T-cell (primary cell): Measurements from ENCODE around the gene SCRT2. TPM values are rescaled to one million over a fixed set of nuclear protein-coding genes. Genes with fewer than 3 reads are reported as not detected.

ENCODE experiments used
- ATAC-seq, 4 experiments: fragments of 200-7000 bp in 3 of 4; fragments of 150-1000 bp in 1 of 4; cut with Tn5 transposase; replicated peaks in 1 of 4; 1 replicate in 3 of 4; 2 replicates in 1 of 4; pipeline ENCODE4 v1.10.0; 2021; ENCODE audit warnings: moderate library complexity in 3 of 4, mild to moderate bottlenecking in 2 of 4, moderate number of reproducible peaks in 1 of 4
- CTCF ChIA-PET, 2 donors: fragments of 300-600 bp; sonication (Branson Sonifier 250); formaldehyde crosslinking; loops; one replicate each; lab custom pipeline; 2022; ENCODE audit warnings: antibody characterized with exemption in 2 of 2; lab: Charles Lee
- POLR2A ChIA-PET, 2 donors: fragments of 300-600 bp; sonication (Branson Sonifier 250); formaldehyde crosslinking; loops; one replicate each; lab custom pipeline; 2022; ENCODE audit warnings: antibody characterized with exemption in 2 of 2; lab: Charles Lee
- DNase-seq, 35 experiments: peaks; one replicate each; pipeline versions ENCODE4 v3.0.0 to v3.0.0-alpha.2; 2013 to 2023
- H3K27ac ChIP-seq: one replicate; pipeline ENCODE4 v1.5.1; 2013; ENCODE audit warnings: low read length
- H3K27me3 ChIP-seq, 2 experiments: replicated peaks in 1 of 2; 1 replicate in 1 of 2; 2 replicates in 1 of 2; pipeline versions ENCODE4 v1.6.1 to v1.7.0; 2013; ENCODE audit warnings: low read length in 1 of 2, mixed read lengths in 1 of 2; ENCODE audit not compliant: control insufficient read depth in 2 of 2, insufficient read depth in 2 of 2; ENCODE audit errors: extremely low read depth in 1 of 2
- H3K36me3 ChIP-seq, 2 donors: 1 replicate in 1 of 2; 2 replicates in 1 of 2; pipeline versions ENCODE4 v1.6.1 to v1.7.0; 2013; ENCODE audit warnings: low read length in 1 of 2; ENCODE audit not compliant: control insufficient read depth in 2 of 2, insufficient read depth in 1 of 2; ENCODE audit errors: extremely low read depth in 1 of 2
- H3K4me1 ChIP-seq, 2 experiments: 1 replicate in 1 of 2; 2 replicates in 1 of 2; pipeline versions ENCODE4 v1.6.1 to v1.7.0; 2013; ENCODE audit warnings: low read length in 2 of 2, mixed read lengths in 1 of 2; ENCODE audit not compliant: insufficient read depth in 2 of 2, control insufficient read depth in 1 of 2; ENCODE audit errors: extremely low read depth in 1 of 2
- H3K4me3 ChIP-seq, 2 donors: 1 replicate in 1 of 2; 2 replicates in 1 of 2; pipeline versions ENCODE4 v1.5.1 to v1.7.0; 2013; ENCODE audit warnings: mild to moderate bottlenecking in 2 of 2, low read length in 1 of 2, moderate library complexity in 1 of 2; ENCODE audit not compliant: control insufficient read depth in 1 of 2; ENCODE audit errors: extremely low read depth in 1 of 2
- H3K9me3 ChIP-seq: 2 replicates; pipeline ENCODE4 v1.7.0; 2013
- H3K27ac Mint-ChIP-seq, 2 donors: one replicate each; pipeline ENCODE4 v1.8.0; 2020 to 2021; ENCODE audit warnings: mild to moderate bottlenecking in 2 of 2, mixed read lengths in 2 of 2
- H3K27me3 Mint-ChIP-seq, 2 donors: one replicate each; pipeline ENCODE4 v1.8.0; 2021 to 2022; ENCODE audit warnings: mixed read lengths in 2 of 2
- H3K36me3 Mint-ChIP-seq: one replicate; pipeline ENCODE4 v1.8.0; 2021; ENCODE audit warnings: mixed read lengths
- H3K4me1 Mint-ChIP-seq, 3 donors: one replicate each; pipeline ENCODE4 v1.8.0; 2020 to 2022; ENCODE audit warnings: mixed read lengths in 3 of 3, mild to moderate bottlenecking in 1 of 3
- H3K4me3 Mint-ChIP-seq, 3 donors: one replicate each; pipeline ENCODE4 v1.8.0; 2020 to 2022; ENCODE audit warnings: mild to moderate bottlenecking in 3 of 3, mixed read lengths in 3 of 3, moderate library complexity in 3 of 3
- H3K9me3 Mint-ChIP-seq, 3 donors: one replicate each; pipeline ENCODE4 v1.8.0; 2020 to 2022; ENCODE audit warnings: mixed read lengths in 3 of 3
- WGBS: methylation state at CpG from one replicate; pipeline ENCODE4 v1.1.5; 2013; ENCODE audit warnings: missing lambda C conversion rate; ENCODE audit not compliant: insufficient coverage; 5-methylcytosine and 5-hydroxymethylcytosine counted together
- total RNA-seq, 35 experiments: library from RNA in 6 of 35; stranded (reverse) in 6 of 35; fragments of 120-200 nt in 1 of 35; gene quantifications; one replicate each; pipeline versions ENCODE4 v1.2.1 to v1.2.4 and lab custom pipeline; 2013 to 2026

Gene SCRT2
- total RNA-seq, 5 donors from 2014 or later (not counting 1 experiment from before 2014, with no cell fraction given), result not detected

- Histone ChIP-seq H3K27me3 (peaks cover 4 to 31% of the 10 kb centered on the region in 2 experiments), H3K4me3 (no peak overlapping the region), H3K36me3 (no peaks in the 10 kb centered on the region), H3K27ac (no peak overlapping the region), H3K4me1 (no peaks in the 10 kb centered on the region), H3K9me3 (no peaks in the 10 kb centered on the region)
- DNase-seq, result no peak
- ATAC-seq, result no peak
- H3K36me3 Mint-ChIP-seq, result no peaks in the 10 kb centered on the region
- CTCF ChIA-PET, result no interaction called here
- H3K4me3 Mint-ChIP-seq, result no peak overlapping the region
- WGBS, result 17% methylated on average over 50 of the region's 65 CpGs
- peaks cover 37 to 46% of the 10 kb centered on the region in 2 donors for H3K27me3 Mint-ChIP-seq
- peaks cover 2 to 5% (median 4%) of the 10 kb centered on the region in 3 donors for H3K4me1 Mint-ChIP-seq
- H3K9me3 Mint-ChIP-seq, result peaks cover 0 to 9% (median 0%) of the 10 kb centered on the region in 3 donors
- POLR2A ChIA-PET, result no interaction called here
- H3K27ac Mint-ChIP-seq, result no peak overlapping the region
Measured at GRCh38 chr20:709991-710779, 34.6 kb upstream of the SCRT2 start.

DNA sequence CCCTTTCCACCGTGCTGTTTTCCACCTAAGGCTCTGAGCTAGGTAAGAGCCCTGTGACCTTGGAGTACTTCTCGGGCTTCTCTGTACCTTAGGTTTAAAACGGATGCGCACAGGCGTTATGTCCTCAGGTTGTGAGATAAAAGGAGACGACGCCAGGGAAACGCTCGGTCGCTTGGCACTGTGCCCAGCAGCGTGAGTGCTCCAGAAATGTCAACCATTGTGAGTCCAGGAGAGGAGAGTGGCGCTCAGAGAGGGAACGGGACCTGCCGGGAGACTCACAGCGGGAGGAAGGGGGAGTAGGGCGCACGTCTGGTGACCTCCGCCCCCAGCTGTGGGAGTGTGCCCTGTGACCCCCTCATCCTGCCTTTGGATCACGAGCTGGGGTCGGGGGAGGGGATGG, 33.8 kb upstream of the SCRT2 start:
- no peak overlapping the region for H3K27ac Mint-ChIP-seq
- H3K27me3 ChIP-seq, result peaks cover 4 to 31% of the 10 kb centered on the region in 2 experiments
- H3K9me3 ChIP-seq, result no peaks in the 10 kb centered on the region
- no peaks in the 10 kb centered on the region for H3K36me3 Mint-ChIP-seq
- ATAC-seq, result no peak
- peaks cover 0 to 9% (median 0%) of the 10 kb centered on the region in 3 donors for H3K9me3 Mint-ChIP-seq
- H3K4me3 Mint-ChIP-seq, result peak overlapping the region in 1 of 3 donors; percentile 22
- H3K4me1 ChIP-seq, result no peaks in the 10 kb centered on the region
- no peak overlapping the region for H3K4me3 ChIP-seq
- H3K4me1 Mint-ChIP-seq, result peaks cover 2 to 5% (median 4%) of the 10 kb centered on the region in 3 donors
- peaks cover 37 to 46% of the 10 kb centered on the region in 2 donors for H3K27me3 Mint-ChIP-seq
- no peak overlapping the region for H3K27ac ChIP-seq
- no peak for DNase-seq
- WGBS, result 54% methylated on average over 17 of the region's 20 CpGs
- ChIA-PET POLR2A (no interaction called here), CTCF (no interaction called here)
- H3K36me3 ChIP-seq, result no peaks in the 10 kb centered on the region

GRCh38 chr20:708956-709355, 33.4 kb upstream of the SCRT2 start:
- no peak overlapping the region for H3K4me3 ChIP-seq
- no peaks in the 10 kb centered on the region for H3K36me3 ChIP-seq
- WGBS, result 17% methylated on average over 1 of the region's 2 CpGs
- Mint-ChIP-seq H3K4me3 (no peak overlapping the region), H3K36me3 (no peaks in the 10 kb centered on the region), H3K27ac (no peak overlapping the region), H3K4me1 (peaks cover 2 to 5% (median 4%) of the 10 kb centered on the region in 3 donors), H3K27me3 (peaks cover 37 to 46% of the 10 kb centered on the region in 2 donors), H3K9me3 (peaks cover 0 to 9% (median 0%) of the 10 kb centered on the region in 3 donors)
- DNase-seq, result no peak
- peaks cover 4 to 35% of the 10 kb centered on the region in 2 experiments for H3K27me3 ChIP-seq
- ChIA-PET POLR2A (no interaction called here), CTCF (no interaction called here)
- no peaks in the 10 kb centered on the region for H3K4me1 ChIP-seq
- ATAC-seq, result no peak
- H3K9me3 ChIP-seq, result no peaks in the 10 kb centered on the region
- no peak overlapping the region for H3K27ac ChIP-seq

DNA sequence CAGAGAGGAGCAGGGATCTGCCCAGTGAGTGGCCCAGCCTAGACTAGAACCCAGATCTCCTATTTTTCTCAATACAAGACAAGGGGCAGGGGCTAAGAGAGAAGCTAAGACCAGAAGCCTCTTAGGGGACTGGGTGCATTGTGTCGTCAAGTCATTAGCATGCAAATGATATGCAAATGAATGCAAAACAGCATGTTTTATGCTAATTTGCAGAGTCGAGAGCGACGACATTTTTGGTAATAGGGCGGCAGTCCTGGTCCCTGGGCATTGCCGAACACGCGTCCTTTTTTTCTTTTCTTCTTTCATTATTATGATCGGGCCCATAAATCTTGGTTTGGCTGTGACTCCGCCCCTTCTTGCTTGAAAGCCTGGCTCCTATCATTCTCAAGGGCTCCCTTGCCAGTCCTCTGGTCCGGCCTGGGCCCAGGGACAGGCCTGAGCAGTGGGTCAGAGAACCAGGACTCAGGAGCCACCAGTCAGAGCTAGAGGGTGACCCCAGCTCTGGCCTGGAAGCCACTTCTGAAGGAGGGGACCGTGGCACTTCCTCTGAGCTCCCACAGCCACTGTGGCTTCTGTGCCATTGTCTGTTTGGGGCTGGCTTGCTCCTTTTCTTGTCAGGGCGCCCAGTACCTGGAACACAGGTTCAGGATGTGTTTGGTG, 32.0 kb upstream of the SCRT2 start:
- WGBS, result 88% methylated on average over 13 of the region's 13 CpGs
- H3K27me3 Mint-ChIP-seq, result peaks cover 30 to 41% of the 10 kb centered on the region in 2 donors

DNA sequence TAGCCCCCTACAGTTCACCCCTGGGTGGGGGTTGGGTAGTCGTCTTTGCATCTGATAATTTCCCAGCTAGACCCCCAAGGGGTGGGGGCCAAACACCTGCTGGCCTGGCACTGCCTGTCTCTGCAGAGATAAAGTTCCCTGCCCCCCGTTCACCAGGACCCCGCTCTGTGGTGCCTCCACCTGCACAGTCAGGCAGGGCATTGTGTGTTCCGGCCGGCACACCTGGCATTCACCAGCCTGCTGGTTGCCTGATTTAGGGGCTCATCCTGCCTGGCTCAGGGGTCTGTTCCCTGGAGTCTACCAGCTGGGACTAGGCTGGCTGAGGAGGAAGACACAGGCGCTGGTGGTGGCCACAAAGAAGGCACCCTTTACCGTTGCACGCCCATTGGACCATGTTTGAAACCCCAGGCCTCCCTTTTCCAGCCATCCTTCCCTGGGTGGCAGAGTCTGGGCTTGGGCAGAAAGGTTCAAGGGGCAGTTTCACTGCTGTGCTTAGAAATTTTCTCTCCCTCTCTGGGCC, 30.8 kb upstream of the SCRT2 start:
- H3K27ac ChIP-seq, result no peak overlapping the region
- ATAC-seq, result no peak
- no peak for DNase-seq
- CTCF ChIA-PET, result no interaction called here
- POLR2A ChIA-PET, result no interaction called here
- H3K4me3 ChIP-seq, result no peak overlapping the region
- H3K4me1 ChIP-seq, result no peaks in the 10 kb centered on the region
- Mint-ChIP-seq H3K27me3 (peaks cover 23 to 40% of the 10 kb centered on the region in 2 donors), H3K9me3 (peaks cover 0 to 5% (median 0%) of the 10 kb centered on the region in 3 donors), H3K27ac (no peak overlapping the region), H3K4me1 (peaks cover 2 to 5% (median 4%) of the 10 kb centered on the region in 3 donors), H3K4me3 (no peak overlapping the region), H3K36me3 (no peaks in the 10 kb centered on the region)
- H3K36me3 ChIP-seq, result no peaks in the 10 kb centered on the region
- WGBS, result 84% methylated on average over 7 of the region's 8 CpGs
- peaks cover 2 to 39% of the 10 kb centered on the region in 2 experiments for H3K27me3 ChIP-seq
- no peaks in the 10 kb centered on the region for H3K9me3 ChIP-seq

More for the DNA sequence above, 32.0 kb upstream of the SCRT2 start:
- Histone ChIP-seq H3K27ac (no peak overlapping the region), H3K36me3 (no peaks in the 10 kb centered on the region), H3K4me3 (no peak overlapping the region), H3K4me1 (no peaks in the 10 kb centered on the region), H3K27me3 (peaks cover 4 to 38% of the 10 kb centered on the region in 2 experiments), H3K9me3 (no peaks in the 10 kb centered on the region)
- Mint-ChIP-seq H3K4me3 (no peak overlapping the region), H3K9me3 (peaks cover 0 to 5% (median 0%) of the 10 kb centered on the region in 3 donors), H3K36me3 (no peaks in the 10 kb centered on the region), H3K27ac (peak overlapping the region in 1 of 2 donors; percentile 26), H3K4me1 (peaks cover 2 to 5% (median 4%) of the 10 kb centered on the region in 3 donors)
- ChIA-PET CTCF (interaction anchor here in 1 of 2 donors (0.6 kb wide), 1 partner anchor 69 kb away, joined by 3 read pairs; no protein-coding TSS in a partner anchor), POLR2A (no interaction called here)
- ATAC-seq (no peak), DNase-seq (no peak)

DNA sequence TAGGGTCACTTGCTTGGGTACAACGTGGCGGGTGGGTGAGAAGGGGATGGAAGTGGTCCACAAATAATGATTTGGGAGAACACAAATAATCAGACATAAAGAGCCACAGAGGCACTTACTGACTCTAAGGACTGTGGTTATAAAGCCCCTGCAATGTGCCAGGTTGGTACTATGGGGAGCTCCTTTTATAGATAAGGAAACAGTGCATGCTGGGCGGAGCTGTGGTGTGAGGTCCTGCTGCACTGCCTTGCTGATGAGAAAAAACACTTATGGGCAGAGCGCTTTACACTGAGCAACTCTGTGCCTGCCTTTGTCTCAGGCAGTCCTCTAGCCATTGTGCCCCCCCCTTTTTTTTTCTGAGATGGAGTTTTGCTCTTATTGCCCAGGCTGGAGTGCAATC, 29.1 kb upstream of the SCRT2 start:
- Mint-ChIP-seq H3K27me3 (peaks cover 16 to 31% of the 10 kb centered on the region in 2 donors), H3K27ac (no peak overlapping the region), H3K9me3 (peaks cover 0 to 5% (median 0%) of the 10 kb centered on the region in 3 donors), H3K4me3 (no peak overlapping the region), H3K4me1 (peaks cover 2 to 5% (median 3%) of the 10 kb centered on the region in 3 donors), H3K36me3 (no peaks in the 10 kb centered on the region)
- Histone ChIP-seq H3K4me3 (no peak overlapping the region), H3K4me1 (no peaks in the 10 kb centered on the region), H3K36me3 (no peaks in the 10 kb centered on the region), H3K27me3 (peaks cover 0 to 30% of the 10 kb centered on the region in 2 experiments), H3K27ac (no peak overlapping the region), H3K9me3 (no peaks in the 10 kb centered on the region)
- WGBS, result 100% methylated on average over 2 of the region's 4 CpGs
- ChIA-PET CTCF (no interaction called here), POLR2A (interaction anchor here in 1 of 2 donors (0.6 kb wide), 1 partner anchor 33 kb away, joined by 3 read pairs; no protein-coding TSS in a partner anchor)
- no peak for DNase-seq
- ATAC-seq, result no peak
